ENCODE data around the gene SEMA5B.

Gene SEMA5B

GRCh38 chr3:122992676-122993075 is 34.9 kb downstream of the SEMA5B start:
- DNase-seq: peak; percentile 48

GRCh38 chr3:122992133-122992532 is 35.4 kb downstream of the SEMA5B start:
- no peak for DNase-seq

GRCh38 chr3:122991236-122991985 is 36.2 kb downstream of the SEMA5B start:
- DNase-seq: no peak

GRCh38 chr3:122989856-122990575 is 37.5 kb downstream of the SEMA5B start:
- DNase-seq: peak; percentile 32

- DNase-seq: peak; percentile 88
These were observed 39.1 kb downstream of the SEMA5B start for GRCh38 chr3:122988508-122988907.

- DNase-seq: no peak
These were observed 39.7 kb downstream of the SEMA5B start for GRCh38 chr3:122987736-122988319.

GRCh38 chr3:122987231-122987630 is 40.3 kb downstream of the SEMA5B start:
- DNase-seq: peak; percentile 69

GRCh38 chr3:122986693-122987179 is 40.8 kb downstream of the SEMA5B start:
- no peak for DNase-seq

GRCh38 chr3:122985539-122985938 is 42.0 kb downstream of the SEMA5B start:
- no peak for DNase-seq

- no peak for DNase-seq
These were observed 42.9 kb downstream of the SEMA5B start for GRCh38 chr3:122984650-122985049.

GRCh38 chr3:122984007-122984406 is 43.6 kb downstream of the SEMA5B start:
- DNase-seq: no peak

- peak; percentile 4 for DNase-seq
These were observed 45.1 kb downstream of the SEMA5B start for GRCh38 chr3:122982216-122983185.

- no peak for DNase-seq
These were observed 48.4 kb downstream of the SEMA5B start for GRCh38 chr3:122979211-122979610.

GRCh38 chr3:122978569-122978968 is 49.0 kb downstream of the SEMA5B start:
- no peak for DNase-seq

- peak; percentile 90 for DNase-seq
These were observed 49.7 kb downstream of the SEMA5B start for GRCh38 chr3:122977746-122978466.

GRCh38 chr3:122975924-122976293 is 51.7 kb downstream of the SEMA5B start:
- no peak for DNase-seq

- DNase-seq: peak; percentile 11
These were observed 52.2 kb downstream of the SEMA5B start for GRCh38 chr3:122975163-122975923.

- DNase-seq: no peak
These were observed 52.8 kb downstream of the SEMA5B start for GRCh38 chr3:122974764-122975162.

- peak; percentile 78 for DNase-seq
These were observed 53.5 kb downstream of the SEMA5B start for GRCh38 chr3:122973893-122974615.

GRCh38 chr3:122972141-122972540 is 55.4 kb downstream of the SEMA5B start:
- DNase-seq: no peak

Measured in NCI-H69 (cell line).